Lung microvascular endothelial cell (primary cell): ENCODE data around the gene BHLHE40. TPM values are rescaled to one million over a fixed set of nuclear protein-coding genes. Genes with fewer than 3 reads are reported as not detected.
A peak's percentile ranks its signal among the peaks of the same experiment; 100 is the strongest.

ENCODE experiments used
- DNase-seq, 2 donors: peaks; one replicate each; pipeline versions ENCODE4 v3.0.0 to v3.0.0-alpha.2; 2010; ENCODE audit warnings: low read depth in 2 of 2
- total RNA-seq: library from RNA; depleted of rRNA; stranded (reverse); fragments of >200 nt; gene quantifications from 2 replicates; pipeline ENCODE4 v1.2.1, GENCODE V29; 2014

BHLHE40 gene
- total RNA-seq, 1 donor from 2014 or later, result 9.7 TPM

DNA sequence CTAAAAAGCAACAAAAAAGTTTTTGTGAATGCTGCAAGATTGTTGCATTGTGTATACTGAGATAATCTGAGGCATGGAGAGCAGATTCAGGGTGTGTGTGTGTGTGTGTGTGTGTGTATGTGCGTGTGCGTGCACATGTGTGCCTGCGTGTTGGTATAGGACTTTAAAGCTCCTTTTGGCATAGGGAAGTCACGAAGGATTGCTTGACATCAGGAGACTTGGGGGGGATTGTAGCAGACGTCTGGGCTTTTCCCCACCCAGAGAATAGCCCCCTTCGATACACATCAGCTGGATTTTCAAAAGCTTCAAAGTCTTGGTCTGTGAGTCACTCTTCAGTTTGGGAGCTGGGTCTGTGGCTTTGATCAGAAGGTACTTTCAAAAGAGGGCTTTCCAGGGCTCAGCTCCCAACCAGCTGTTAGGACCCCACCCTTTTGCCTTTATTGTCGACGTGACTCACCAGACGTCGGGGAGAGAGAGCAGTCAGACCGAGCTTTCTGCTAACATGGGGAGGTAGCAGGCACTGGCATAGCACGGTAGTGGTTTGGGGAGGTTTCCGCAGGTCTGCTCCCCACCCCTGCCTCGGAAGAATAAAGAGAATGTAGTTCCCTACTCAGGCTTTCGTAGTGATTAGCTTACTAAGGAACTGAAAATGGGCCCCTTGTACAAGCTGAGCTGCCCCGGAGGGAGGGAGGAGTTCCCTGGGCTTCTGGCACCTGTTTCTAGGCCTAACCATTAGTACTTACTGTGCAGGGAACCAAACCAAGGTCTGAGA, 4.7 kb downstream of the BHLHE40 start:
- peak; percentile 42 to 84 for DNase-seq

- DNase-seq, result no peak
Observed at GRCh38 chr3:4984511-4984864, 5.3 kb downstream of the BHLHE40 start.

DNA sequence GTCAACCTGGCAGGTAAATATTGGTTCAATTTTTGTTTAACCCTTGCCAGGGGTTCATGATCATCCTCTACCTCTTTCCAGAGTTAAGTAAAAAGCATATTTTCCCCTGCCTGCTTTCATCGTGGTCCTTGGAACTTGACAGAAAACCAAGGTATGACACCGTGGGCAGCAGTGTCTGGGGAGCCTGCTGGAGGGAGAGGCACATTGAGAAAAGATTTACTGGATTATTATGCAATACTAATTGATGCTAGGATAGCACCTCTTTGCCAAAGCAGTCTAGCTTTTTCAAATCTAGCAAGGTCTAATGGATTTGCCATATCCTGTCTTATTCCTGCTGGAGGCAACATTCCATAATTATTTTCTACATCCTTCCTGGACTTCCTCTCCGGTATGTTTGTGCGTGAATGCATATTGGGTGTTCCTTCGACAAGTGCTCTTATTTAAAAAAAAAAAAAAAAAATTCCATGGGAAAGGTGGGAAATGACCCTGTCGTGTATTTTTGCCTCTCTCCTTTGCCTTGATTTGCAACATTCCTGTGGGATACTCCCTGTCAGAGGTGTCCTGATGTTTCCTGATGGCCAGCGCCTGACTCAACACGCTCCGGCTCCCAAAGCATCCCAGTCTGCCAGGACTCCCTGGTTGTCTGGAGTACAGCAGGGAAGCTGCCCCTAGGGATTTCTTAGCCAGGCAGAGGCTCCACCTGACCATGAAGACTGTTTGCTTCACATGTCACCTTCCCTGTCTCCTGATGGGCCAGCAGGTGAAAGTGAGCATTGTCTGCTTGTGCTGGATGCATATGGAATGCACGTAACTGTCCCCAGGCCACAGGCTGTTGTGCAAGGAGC, 6.3 kb downstream of the BHLHE40 start:
- DNase-seq, result peak; percentile 90 to 96

DNA sequence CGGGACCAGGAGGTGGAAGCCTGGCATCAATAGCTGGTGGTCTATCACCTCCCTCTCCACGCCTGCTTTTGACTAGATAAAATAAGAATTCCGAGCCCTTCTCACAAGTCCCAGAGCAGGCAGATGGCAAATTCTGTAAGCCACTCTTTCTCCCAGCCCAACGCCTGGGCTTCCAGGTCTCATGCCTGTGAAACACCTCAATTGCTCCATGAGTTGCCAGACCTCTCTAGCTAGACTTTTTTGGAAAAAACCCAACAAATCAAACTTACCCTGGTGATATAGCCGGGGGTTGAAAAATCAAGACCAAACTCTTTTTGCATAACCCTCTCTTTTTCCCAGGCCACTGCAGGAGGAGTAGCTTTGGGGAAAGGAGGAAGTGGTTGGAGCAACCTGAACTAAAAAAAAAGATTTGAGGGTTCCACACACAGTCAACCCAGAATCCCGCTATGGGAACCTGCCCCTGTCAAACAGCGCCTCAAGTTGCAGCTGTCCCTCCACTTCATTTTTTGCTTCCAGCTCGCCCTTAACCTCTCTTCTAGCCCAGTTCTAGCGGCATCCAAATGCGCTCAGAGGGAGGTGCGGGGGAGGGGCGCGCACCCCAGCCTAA, 7.0 kb downstream of the BHLHE40 start:
- DNase-seq, result no peak

DNA sequence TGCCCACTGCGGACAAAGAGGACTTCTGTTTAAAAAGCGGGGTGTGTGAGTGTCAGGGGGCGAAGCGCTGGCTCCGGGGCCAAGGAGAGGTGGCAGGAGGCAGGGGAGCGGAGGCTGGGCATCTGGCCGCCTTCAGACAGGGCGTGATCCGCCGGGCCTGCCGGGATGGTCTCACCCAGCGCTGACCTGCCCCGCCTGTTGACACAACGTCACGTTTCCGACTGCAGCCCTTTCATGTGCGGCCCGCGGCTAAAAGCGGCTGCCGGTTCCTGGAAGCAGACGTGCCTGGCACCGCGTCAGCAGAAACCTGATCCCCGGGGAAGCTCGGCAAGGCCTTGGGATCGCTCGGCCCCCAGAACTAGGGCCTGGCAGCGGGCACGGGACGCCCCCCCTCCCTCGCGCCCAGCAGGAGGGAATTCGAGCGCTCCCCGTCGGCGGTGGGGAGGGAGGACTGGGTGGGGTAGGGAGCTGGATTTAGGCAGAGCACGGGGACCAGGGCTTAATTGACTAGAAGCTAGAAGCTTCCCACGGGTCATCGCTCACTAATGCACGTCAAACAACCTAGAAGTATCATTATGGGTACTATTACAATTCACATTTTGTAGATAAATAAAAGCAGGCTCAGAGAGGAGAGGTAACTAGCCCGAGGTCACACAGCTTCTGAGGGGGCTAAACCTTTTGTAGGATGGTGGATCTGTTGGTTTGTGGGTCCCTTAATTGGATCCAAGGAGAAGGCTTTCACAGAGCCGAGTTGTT, 7.7 kb downstream of the BHLHE40 start:
- DNase-seq, result peak; percentile 97 to 99

DNA sequence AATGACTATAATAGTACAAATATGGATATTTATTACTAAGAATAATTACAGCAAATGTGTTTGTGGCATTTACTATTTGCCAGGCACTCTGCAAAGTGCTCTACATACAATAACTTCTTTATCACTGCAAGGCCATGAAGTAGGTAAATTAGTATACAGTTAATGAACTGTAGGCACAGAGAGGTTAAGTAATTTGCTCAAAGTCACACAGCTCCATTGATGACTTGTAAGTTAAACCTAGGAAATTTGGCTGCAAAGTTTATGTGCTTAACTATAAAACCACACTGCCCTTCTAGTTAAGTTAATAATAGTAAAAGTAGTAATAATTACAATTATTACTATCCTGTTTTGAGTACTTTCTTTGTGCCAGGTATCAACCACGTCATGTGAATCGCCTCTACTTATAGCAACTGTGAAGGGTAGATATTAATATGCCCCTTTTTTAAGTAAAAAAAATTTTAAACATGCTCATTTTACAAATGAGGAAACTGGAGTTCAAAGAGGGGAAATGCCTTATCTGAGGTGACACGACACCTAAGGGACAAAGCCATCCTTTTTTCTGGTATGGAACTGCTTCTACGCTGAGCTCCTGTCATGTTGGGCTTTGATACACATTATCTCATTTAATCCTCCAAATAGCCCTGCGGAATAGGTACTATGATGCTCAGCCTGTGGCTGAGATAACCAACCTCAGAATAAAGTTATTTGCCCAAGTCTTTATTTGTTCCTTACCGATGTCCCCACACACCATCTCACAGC, 8.5 kb downstream of the BHLHE40 start:
- no peak for DNase-seq

GRCh38 chr3:4988983-4989834, 10.0 kb downstream of the BHLHE40 start:
- no peak for DNase-seq

- DNase-seq, result peak in 1 of 2 donors; percentile 68
Observed at GRCh38 chr3:4990069-4990468, 10.8 kb downstream of the BHLHE40 start.

GRCh38 chr3:4992118-4992517, 12.9 kb downstream of the BHLHE40 start:
- no peak for DNase-seq

GRCh38 chr3:4993276-4994143, 14.3 kb downstream of the BHLHE40 start:
- DNase-seq, result no peak

GRCh38 chr3:4994144-4994730, 15.0 kb downstream of the BHLHE40 start:
- peak in 1 of 2 donors; percentile 69 for DNase-seq

- DNase-seq, result peak; percentile 65 to 92
Observed at GRCh38 chr3:4994823-4995499, 15.7 kb downstream of the BHLHE40 start.

- peak in 1 of 2 donors; percentile 92 for DNase-seq
Observed at GRCh38 chr3:4995500-4996053, 16.3 kb downstream of the BHLHE40 start.

- no peak for DNase-seq
Observed at GRCh38 chr3:4996223-4996765, 17.1 kb downstream of the BHLHE40 start.

- DNase-seq, result no peak
Observed at GRCh38 chr3:4996771-4997291, 17.6 kb downstream of the BHLHE40 start.

GRCh38 chr3:4997946-4998345, 18.7 kb downstream of the BHLHE40 start:
- DNase-seq, result no peak
